HG03039 (cell line): ENCODE results near the gene ZBTB40.

ENCODE experiments used
- ATAC-seq: cut with Tn5 transposase; IDR thresholded peaks from one replicate; pipeline ENCODE4 v1.9.1; 2021; ENCODE audit warnings: mild to moderate bottlenecking, moderate library complexity; ENCODE audit not compliant: unreplicated experiment

ZBTB40 gene

GRCh38 chr1:22420455-22421053 is 31.1 kb upstream of the ZBTB40 start:
- no peak for ATAC-seq

DNA sequence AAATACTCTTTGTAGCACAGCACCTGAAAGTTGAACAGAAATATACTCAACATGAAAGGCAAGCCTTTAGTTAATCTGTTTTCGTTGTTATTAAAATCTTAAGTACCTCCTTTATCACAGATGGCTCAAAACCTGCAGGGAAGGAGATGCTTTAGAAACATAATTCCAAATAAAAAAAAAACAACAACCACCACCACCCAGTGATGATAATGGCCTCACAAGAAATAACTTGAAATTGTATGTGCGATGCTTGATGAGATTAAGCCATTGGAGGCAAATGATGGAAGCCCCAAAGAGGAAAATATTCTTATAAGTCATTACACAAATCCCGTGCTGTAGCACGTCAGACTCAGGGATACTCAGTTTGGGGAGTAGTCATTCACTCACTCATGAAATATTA is 24.9 kb upstream of the ZBTB40 start:
- no peak for ATAC-seq

GRCh38 chr1:22428672-22429071 is 23.0 kb upstream of the ZBTB40 start:
- ATAC-seq: no peak

GRCh38 chr1:22431965-22432364 is 19.7 kb upstream of the ZBTB40 start:
- ATAC-seq: no peak

- ATAC-seq: no peak
Observed at GRCh38 chr1:22434717-22435116, 16.9 kb upstream of the ZBTB40 start.

DNA sequence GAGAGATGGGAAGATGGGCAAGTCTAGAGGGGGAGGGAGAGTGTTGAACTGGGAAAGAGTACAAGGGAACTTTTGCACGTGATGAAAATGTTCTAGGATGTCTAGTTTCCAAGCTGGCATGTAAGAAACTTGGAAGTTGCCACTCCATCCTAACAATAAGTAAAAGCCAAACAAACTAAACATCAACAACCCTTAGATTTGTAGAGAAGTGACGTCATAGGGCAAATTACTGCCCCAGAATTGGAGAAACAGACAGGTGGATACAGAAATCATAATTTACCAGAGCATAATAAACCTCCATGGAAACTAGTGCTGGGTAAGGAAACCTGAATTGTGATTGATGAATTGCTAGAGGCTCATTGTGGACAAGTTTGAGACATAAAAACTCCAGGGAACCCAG is 14.7 kb upstream of the ZBTB40 start:
- no peak for ATAC-seq

DNA sequence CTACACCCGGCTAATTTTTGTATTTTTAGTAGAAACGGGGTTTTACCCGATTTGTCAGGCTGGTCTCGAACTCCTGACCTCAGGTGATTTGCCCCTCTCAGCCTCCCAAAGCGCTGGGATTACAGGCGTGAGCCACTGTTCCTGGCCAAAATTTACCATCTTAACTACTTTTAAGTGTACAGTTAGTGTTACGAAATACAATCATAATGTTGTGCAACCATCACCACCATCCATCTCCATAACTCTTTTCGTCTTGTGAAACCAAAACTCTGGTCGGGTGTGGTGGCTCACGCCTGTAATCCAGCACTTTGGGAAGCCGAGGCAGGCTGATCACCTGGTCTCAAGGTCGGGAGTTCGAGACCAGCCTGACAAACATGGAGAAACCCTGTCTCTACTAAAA is 14.1 kb upstream of the ZBTB40 start:
- no peak for ATAC-seq

GRCh38 chr1:22440582-22440981 is 11.1 kb upstream of the ZBTB40 start:
- ATAC-seq: no peak

GRCh38 chr1:22442212-22442894 is 9.3 kb upstream of the ZBTB40 start:
- no peak for ATAC-seq

DNA sequence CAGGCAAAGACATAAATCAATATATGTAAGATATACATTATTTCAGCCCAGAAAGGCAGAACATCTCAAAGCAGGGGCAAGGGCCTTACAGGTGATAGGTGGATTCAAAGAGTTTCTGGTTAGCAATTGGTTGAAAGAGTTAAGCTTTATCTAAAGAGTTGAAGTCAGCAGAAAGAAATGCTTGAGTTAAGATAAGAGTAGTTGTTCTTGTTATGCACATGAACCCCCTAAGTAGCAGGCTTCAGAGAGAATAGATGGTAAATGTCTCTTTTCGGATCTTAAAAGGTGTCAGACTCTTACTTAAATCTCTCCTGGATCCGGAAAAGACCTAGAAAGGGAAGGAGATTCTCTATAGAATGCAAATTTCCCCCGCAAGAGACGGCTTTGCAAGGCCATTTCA is 8.3 kb upstream of the ZBTB40 start:
- ATAC-seq: no peak

- ATAC-seq: no peak
Observed at GRCh38 chr1:22444856-22445255, 6.8 kb upstream of the ZBTB40 start.

- ATAC-seq: no peak
Observed at GRCh38 chr1:22447621-22448111, 4.0 kb upstream of the ZBTB40 start.

DNA sequence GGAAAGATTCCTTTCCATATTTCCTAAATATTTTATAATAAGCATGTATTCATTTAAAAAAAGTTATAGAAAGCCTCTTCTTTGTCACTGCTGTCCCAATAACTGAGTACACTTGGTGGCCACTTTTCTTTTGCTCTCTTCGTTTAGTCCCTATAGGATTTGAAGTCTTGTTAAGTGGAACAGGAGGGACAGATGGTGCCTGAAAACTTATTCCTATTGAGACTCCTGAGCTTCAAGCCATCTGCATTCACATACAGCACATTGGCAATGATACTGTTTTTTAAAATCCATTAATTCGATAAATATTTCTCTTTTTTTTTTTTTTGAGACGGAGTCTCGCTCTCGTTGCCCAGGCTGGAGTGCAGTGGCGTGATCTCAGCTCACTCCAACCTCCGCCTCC is 2.0 kb upstream of the ZBTB40 start:
- no peak for ATAC-seq

GRCh38 chr1:22450351-22451021 is 1.2 kb upstream of the ZBTB40 start:
- no peak for ATAC-seq

DNA sequence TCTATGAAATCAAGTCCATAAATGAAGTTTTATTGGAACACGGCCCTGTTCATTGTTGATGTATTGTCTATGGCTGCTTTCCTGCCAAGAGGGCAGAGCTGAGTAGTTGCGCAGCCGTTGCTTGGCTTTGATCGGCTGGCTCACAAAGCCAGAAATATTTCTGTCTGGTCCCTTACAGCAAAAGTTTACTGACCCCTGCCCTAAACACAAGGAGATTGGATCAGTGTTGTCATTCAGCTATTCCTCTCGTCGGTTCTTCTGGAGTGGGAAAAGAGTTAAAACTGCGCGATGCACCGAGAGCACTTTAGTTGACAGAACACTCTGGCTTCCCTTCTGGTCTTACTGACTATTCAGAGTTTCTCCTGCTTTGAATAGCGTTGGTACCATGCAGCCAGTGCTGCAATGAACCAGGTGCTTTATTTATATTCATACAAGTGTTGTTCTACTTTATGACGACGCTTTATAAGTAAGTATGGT is 868 bp downstream of the ZBTB40 start:
- ATAC-seq: no peak

- no peak for ATAC-seq
Observed at GRCh38 chr1:22453181-22453580, 1.5 kb downstream of the ZBTB40 start.

DNA sequence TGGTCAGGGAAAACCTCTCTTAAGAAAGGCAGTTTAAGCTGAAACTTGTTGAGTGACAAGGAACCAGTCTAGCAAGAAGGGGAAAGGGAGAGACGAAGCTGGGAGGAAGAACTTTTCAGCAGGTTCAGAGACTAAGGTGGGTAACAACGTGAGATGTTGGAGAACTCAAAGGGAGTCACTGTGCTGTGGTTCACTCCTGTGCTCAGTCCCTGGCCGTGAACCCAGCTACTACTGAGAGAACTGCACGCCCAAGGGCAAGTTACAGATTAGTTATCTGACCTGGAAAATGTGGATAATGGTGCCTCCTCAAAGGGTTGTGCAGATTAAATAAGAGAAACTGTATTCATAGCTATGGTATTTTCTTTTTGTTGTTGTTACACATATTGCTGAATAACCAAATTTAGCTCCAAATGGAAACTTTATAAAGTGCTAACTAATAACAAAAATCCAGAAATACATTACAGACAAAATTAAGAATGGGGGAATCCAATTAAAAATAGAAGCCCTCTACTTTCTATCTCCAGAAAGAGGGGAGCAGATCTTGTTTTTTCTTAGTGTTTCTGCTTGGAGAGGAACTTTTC is 2.9 kb downstream of the ZBTB40 start:
- ATAC-seq: no peak

DNA sequence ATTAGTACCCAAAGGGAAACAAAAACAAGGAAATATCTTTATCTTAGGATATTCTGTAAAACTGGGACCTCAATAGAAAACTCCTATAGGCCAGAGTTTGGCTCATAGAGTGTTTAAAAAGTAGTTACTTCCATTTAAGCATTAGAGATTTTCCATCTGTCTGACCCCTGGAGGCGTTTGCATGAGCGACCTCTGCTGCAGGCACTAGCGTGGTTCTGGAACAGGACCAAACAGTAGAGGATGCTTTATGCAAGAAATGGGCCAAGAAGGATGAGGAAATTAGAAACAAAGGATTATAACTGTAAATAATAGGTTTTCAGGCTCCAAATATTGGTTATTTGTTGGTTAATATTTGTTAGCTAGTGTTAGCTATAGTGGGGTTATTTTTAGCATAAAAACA is 5.7 kb downstream of the ZBTB40 start:
- no peak for ATAC-seq

- no peak for ATAC-seq
Observed at GRCh38 chr1:22457836-22458235, 6.2 kb downstream of the ZBTB40 start.

DNA sequence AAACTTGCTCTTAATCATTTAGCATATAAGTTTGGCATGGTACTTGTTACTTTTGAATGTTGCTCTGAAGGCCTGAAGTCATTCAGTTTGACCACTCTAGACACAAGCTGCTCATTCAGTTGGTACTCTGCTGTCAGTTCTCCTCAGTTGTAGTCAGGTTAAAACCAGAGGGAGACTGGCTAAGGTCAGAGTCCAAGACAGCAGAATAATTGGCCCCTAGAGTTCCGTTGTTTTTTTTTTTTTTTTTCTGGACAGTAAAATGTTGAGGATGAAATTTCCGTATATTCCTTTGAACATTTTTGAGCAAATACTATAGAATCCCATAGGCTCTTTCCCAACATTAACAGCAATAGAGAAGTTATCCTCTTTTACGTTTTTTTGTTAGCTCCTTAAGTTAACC is 9.4 kb downstream of the ZBTB40 start:
- no peak for ATAC-seq

DNA sequence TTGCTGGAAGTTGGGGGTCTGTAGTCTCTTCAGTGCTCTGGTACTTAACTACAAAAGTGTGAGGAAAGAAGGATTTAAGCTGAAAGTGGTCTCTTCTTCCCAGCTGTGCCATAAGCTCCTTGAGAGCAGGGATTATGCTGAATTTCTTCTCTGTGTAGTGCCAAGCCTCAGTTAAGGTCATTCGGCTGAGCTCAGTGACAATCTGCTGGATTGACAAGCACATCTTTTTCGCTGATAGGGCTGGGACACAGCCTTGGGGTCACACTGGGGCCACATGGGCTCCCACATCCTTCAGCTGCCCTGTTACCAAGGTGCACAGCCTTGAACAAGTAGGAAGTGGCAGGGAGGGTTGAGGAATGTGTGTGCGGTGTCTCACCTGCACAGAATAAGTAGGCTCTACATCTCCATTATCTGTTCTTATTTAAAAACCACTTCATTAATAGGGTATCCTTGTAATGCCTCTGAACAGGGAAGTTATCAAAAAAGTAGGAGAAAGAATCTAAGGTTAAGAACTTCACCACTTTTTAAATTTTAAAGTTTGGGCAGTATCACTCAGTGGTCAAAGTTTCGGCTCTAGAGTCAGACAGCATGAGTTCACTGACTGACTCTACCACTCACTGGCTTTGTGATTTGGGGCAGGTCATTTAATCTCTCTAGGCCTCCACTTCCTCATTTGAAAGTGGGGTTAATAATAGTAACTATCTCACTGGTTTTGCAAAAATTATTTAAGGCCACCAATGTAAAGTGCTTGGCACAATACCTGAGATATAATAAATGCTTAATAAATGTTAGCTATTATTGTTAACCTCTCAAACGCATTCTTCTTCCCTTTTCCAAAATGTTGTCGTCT is 10.3 kb downstream of the ZBTB40 start:
- no peak for ATAC-seq
